ENCODE data around the gene SP7. TPM values are rescaled to one million over a fixed set of nuclear protein-coding genes. Genes with fewer than 3 reads are reported as not detected.

SP7 gene
- total and polyA plus RNA-seq, 2 donors (not counting 3 experiments of a cell fraction or from before 2014, with no cell fraction given): not detected

DNA sequence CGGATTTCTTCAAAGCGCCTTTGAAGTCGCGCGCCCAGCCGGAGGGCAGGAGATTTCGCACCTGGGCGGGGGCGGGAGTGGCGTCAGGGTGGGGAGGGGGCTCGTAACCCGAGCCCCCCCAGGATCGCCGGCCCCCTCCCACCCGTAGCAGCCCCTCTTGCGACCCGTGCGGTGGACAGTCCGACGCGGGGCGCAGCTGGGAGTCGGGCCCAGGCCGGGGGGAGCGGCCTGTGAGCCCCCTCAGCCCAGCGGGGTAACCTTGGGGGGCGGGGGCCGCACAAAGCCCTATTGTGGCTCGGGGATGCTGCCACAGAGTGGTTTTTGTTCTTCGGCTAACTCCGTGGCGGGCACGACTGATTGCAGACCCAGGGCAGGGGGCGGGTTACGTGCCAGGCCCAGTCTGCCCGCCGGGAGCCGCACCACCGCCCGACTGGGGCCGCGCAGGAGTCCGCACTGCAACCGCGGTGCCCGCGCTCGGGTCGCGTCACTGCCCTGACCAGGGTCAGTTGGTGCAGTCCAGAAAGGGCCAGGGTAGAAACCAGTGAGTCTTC is 10.6 kb downstream of the SP7 start:
- H3K4me1 ChIP-seq (ENCODE audit: control insufficient read depth, extremely low read depth, insufficient read depth, low read length): peaks cover 18% of the 10 kb centered on the region
- TF ChIP-seq JUN (IDR thresholded peaks at IDR 0.05; ENCODE audit: borderline replicate concordance, insufficient read depth, insufficient read length, low read depth): no peak
- TF ChIP-seq MYC (IDR thresholded peaks at IDR 0.05; ENCODE audit: low read depth, low read length): no peak
- TF ChIP-seq, protein P1, sequence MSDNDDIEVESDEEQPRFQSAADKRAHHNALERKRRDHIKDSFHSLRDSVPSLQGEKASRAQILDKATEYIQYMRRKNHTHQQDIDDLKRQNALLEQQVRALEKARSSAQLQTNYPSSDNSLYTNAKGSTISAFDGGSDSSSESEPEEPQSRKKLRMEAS (IDR thresholded peaks at IDR 0.05; ENCODE audit: insufficient read depth, insufficient read length): no peak
- no peak for TF ChIP-seq POLR2AphosphoS5 (IDR thresholded peaks at IDR 0.05; ENCODE audit: insufficient read depth, low read depth, low read length)
- no peak for TF ChIP-seq GATA2 (IDR thresholded peaks at IDR 0.05; ENCODE audit: insufficient read depth, insufficient read length, low read depth, low read length)
- no peak for TF ChIP-seq POLR2A (IDR thresholded peaks at IDR 0.05; ENCODE audit: low read depth, low read length)
- no peak for TF ChIP-seq FOS (IDR thresholded peaks at IDR 0.05; ENCODE audit: borderline replicate concordance, insufficient read depth, low read length)
- TF ChIP-seq EZH2 (IDR thresholded peaks at IDR 0.05; ENCODE audit: borderline replicate concordance, low read depth, low read length, severe bottlenecking): no peak
- TF ChIP-seq, protein P2, sequence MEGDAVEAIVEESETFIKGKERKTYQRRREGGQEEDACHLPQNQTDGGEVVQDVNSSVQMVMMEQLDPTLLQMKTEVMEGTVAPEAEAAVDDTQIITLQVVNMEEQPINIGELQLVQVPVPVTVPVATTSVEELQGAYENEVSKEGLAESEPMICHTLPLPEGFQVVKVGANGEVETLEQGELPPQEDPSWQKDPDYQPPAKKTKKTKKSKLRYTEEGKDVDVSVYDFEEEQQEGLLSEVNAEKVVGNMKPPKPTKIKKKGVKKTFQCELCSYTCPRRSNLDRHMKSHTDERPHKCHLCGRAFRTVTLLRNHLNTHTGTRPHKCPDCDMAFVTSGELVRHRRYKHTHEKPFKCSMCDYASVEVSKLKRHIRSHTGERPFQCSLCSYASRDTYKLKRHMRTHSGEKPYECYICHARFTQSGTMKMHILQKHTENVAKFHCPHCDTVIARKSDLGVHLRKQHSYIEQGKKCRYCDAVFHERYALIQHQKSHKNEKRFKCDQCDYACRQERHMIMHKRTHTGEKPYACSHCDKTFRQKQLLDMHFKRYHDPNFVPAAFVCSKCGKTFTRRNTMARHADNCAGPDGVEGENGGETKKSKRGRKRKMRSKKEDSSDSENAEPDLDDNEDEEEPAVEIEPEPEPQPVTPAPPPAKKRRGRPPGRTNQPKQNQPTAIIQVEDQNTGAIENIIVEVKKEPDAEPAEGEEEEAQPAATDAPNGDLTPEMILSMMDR (IDR thresholded peaks at IDR 0.05; ENCODE audit: extremely low read depth in 1 of 2, insufficient read depth in 1 of 2, low read depth in 1 of 2, low read length in 2 of 2): no peak

More for the DNA sequence above, 10.6 kb downstream of the SP7 start:
- intact Hi-C loops (cut with micrococcal nuclease) (loop anchor here (1.0 to 2.0 kb wide), 2 partner anchors 53 to 96 kb away; no protein-coding TSS in a partner anchor), dilution Hi-C loops (cut with MboI; ENCODE audit: extremely low pct_ligation_motif_present, low sequenced_read_pairs) (no loop called here)
- no peak overlapping the region for H3K27ac ChIP-seq (ENCODE audit: insufficient read depth, low read depth, low read length)
- peak overlapping the region; percentile 83 for H2AFZ ChIP-seq (ENCODE audit: low read depth, low read length)
- DNase-seq (ENCODE audit: low read depth, low spot score): peak; percentile 20
- POLR2A ChIA-PET: interaction anchor here (0.9 to 1.0 kb wide), 2 partner anchors 20 to 156 kb away, joined by 3 read pairs; no protein-coding TSS in a partner anchor
- CTCF ChIA-PET: interaction anchor here (0.6 to 13.2 kb wide), 9 partner anchors 10 to 183 kb away, joined by 3 to 225 read pairs (median 5); partner anchors contain the start of genes NPFF, SP1 and TARBP2
- H3K9me1 ChIP-seq (replicated peaks; ENCODE audit: control insufficient read depth, extremely low read depth, insufficient read depth, low read length): no peaks in the 10 kb centered on the region
- H3K9ac ChIP-seq (replicated peaks; ENCODE audit: extremely low read depth, insufficient read depth, low read length): peak overlapping the region; percentile 75
- no peak for FAIRE-seq
- H3K9me3 ChIP-seq (replicated peaks; ENCODE audit: control insufficient read depth, insufficient read depth, low read length): no peaks in the 10 kb centered on the region
- no peaks in the 10 kb centered on the region for H3K36me3 ChIP-seq (ENCODE audit: control insufficient read depth in 2 of 2, extremely low read depth in 1 of 2, insufficient read depth in 2 of 2, low read length in 2 of 2)
- H3K27me3 ChIP-seq (ENCODE audit: control insufficient read depth in 2 of 2, insufficient read depth in 2 of 2, low read length in 2 of 2): peaks cover 0 to 1% of the 10 kb centered on the region in 2 experiments
- BruUV-seq (replicated peaks): no TSS peak
- H3K4me2 ChIP-seq (ENCODE audit: insufficient read depth, low read length): peak overlapping the region; percentile 39
- H3K79me2 ChIP-seq (ENCODE audit: control insufficient read depth, insufficient read depth, low read length): peaks cover under 1% of the 10 kb centered on the region
- H3K4me3 ChIP-seq (replicated peaks in 1 of 3; ENCODE audit: insufficient read depth in 1 of 3, low read depth in 1 of 3, low read length in 3 of 3): peak overlapping the region; percentile 47 to 74 (median 56)
- no peaks in the 10 kb centered on the region for H4K20me1 ChIP-seq (replicated peaks; ENCODE audit: control insufficient read depth, extremely low read depth, insufficient read depth, low read length)

All from endothelial cell of umbilical vein (primary cell).